ENCODE measurements around the gene DBNDD1.
"Not testable (repeated sequence)": the region's sequence is repeated elsewhere in the genome, so short reads cannot be mapped to it uniquely, and the experiment has no call there.

DBNDD1 gene, protein sequence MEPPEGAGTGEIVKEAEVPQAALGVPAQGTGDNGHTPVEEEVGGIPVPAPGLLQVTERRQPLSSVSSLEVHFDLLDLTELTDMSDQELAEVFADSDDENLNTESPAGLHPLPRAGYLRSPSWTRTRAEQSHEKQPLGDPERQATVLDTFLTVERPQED

GRCh38 chr16:90018652-90019542, at the start of gene DBNDD1:
DBNDD1 (minus strand) TSS chr16:90019456; CDS start chr16:90019341, 115 bp downstream.
- ChIA-PET CTCF (no interaction called here), POLR2A (interaction anchor here (0.9 to 1.6 kb wide), 7 partner anchors 10 to 146 kb away, joined by 3 to 8 read pairs (median 3); partner anchors contain the start of gene TCF25)
- no peak for DNase-seq (ENCODE audit: extremely low spot score)
- TF ChIP-seq HDGF (IDR thresholded peaks at IDR 0.05; ENCODE audit: borderline replicate concordance) (no peak), LEF1 (IDR thresholded peaks at IDR 0.05; ENCODE audit: borderline replicate concordance) (no peak), FOXK2 (IDR thresholded peaks at IDR 0.05) (no peak), ZNF384 (IDR thresholded peaks at IDR 0.05) (no peak), SUZ12 (IDR thresholded peaks at IDR 0.05) (no peak), ARNT (IDR thresholded peaks at IDR 0.05) (no peak), TARDBP (IDR thresholded peaks at IDR 0.05) (no peak), ELF4 (IDR thresholded peaks at IDR 0.05) (no peak), FOXA1 (IDR thresholded peaks at IDR 0.05) (no peak), NFRKB (IDR thresholded peaks at IDR 0.05) (no peak), BHLHE40 (IDR thresholded peaks at IDR 0.05; ENCODE audit: borderline replicate concordance) (no peak), SP1 (IDR thresholded peaks at IDR 0.05) (no peak), FOXM1 (IDR thresholded peaks at IDR 0.05; ENCODE audit: borderline replicate concordance) (no peak), PKNOX1 (IDR thresholded peaks at IDR 0.05) (no peak), CTBP1 (IDR thresholded peaks at IDR 0.05; ENCODE audit: borderline replicate concordance) (no peak), L3MBTL2 (conservative IDR thresholded peaks at IDR 0.05) (no peak)

GRCh38 chr16:90061437-90061836, 42.2 kb upstream of the DBNDD1 start:
- ChIA-PET POLR2A (no interaction called here), CTCF (no interaction called here)
- DNase-seq (ENCODE audit: extremely low spot score) = no peak
- no peak for TF ChIP-seq ELF4 (IDR thresholded peaks at IDR 0.05)
- TF ChIP-seq TARDBP (IDR thresholded peaks at IDR 0.05) = no peak
- no peak for TF ChIP-seq BHLHE40 (IDR thresholded peaks at IDR 0.05; ENCODE audit: borderline replicate concordance)
- no peak for TF ChIP-seq FOXA1 (IDR thresholded peaks at IDR 0.05)
- no peak for TF ChIP-seq FOXK2 (IDR thresholded peaks at IDR 0.05)
- no peak for TF ChIP-seq PKNOX1 (IDR thresholded peaks at IDR 0.05)
- no peak for TF ChIP-seq ARNT (IDR thresholded peaks at IDR 0.05)
- no peak for TF ChIP-seq SUZ12 (IDR thresholded peaks at IDR 0.05)
- TF ChIP-seq LEF1 (IDR thresholded peaks at IDR 0.05; ENCODE audit: borderline replicate concordance) = no peak
- TF ChIP-seq HDGF (IDR thresholded peaks at IDR 0.05; ENCODE audit: borderline replicate concordance) = no peak
- TF ChIP-seq FOXM1 (IDR thresholded peaks at IDR 0.05; ENCODE audit: borderline replicate concordance) = no peak
- no peak for TF ChIP-seq L3MBTL2 (conservative IDR thresholded peaks at IDR 0.05)
- TF ChIP-seq NFRKB (IDR thresholded peaks at IDR 0.05) = no peak
- TF ChIP-seq SP1 (IDR thresholded peaks at IDR 0.05) = no peak
- no peak for TF ChIP-seq CTBP1 (IDR thresholded peaks at IDR 0.05; ENCODE audit: borderline replicate concordance)

DNA sequence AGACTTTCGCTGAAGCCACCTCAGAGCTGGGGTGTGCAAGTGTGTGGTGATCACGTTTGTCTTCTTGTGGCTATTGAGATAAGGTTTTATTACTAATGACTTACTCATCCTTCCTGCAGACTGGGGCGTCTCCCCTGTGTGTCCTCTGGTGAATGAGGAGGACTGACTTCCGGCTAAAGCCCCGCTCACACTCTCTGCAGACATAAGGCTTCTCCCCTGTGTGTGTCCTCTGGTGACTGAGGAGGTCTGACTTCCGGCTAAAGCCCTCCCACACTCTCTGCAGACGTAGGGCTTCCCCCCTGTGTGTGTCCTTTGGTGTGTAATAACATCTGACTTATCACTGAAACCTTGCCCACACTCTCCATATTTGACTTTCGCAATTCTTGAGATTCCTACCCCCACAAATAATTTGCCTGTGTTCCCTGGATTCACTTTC, 38.5 kb upstream of the DBNDD1 start:
- ChIA-PET CTCF (no interaction called here), POLR2A (no interaction called here)
- DNase-seq (ENCODE audit: extremely low spot score) = no peak
- TF ChIP-seq BHLHE40 (IDR thresholded peaks at IDR 0.05; ENCODE audit: borderline replicate concordance) (no peak), PKNOX1 (IDR thresholded peaks at IDR 0.05) (no peak), FOXA1 (IDR thresholded peaks at IDR 0.05) (no peak), FOXM1 (IDR thresholded peaks at IDR 0.05; ENCODE audit: borderline replicate concordance) (no peak), LEF1 (IDR thresholded peaks at IDR 0.05; ENCODE audit: borderline replicate concordance) (no peak), SUZ12 (IDR thresholded peaks at IDR 0.05) (no peak), L3MBTL2 (conservative IDR thresholded peaks at IDR 0.05) (no peak), CTBP1 (IDR thresholded peaks at IDR 0.05; ENCODE audit: borderline replicate concordance) (no peak), ARNT (IDR thresholded peaks at IDR 0.05) (no peak), TARDBP (IDR thresholded peaks at IDR 0.05) (no peak), ELF4 (IDR thresholded peaks at IDR 0.05) (no peak), SP1 (IDR thresholded peaks at IDR 0.05) (no peak), FOXK2 (IDR thresholded peaks at IDR 0.05) (no peak), NFRKB (IDR thresholded peaks at IDR 0.05) (no peak), HDGF (IDR thresholded peaks at IDR 0.05; ENCODE audit: borderline replicate concordance) (no peak), ZNF384 (IDR thresholded peaks at IDR 0.05) (no peak)

DNA sequence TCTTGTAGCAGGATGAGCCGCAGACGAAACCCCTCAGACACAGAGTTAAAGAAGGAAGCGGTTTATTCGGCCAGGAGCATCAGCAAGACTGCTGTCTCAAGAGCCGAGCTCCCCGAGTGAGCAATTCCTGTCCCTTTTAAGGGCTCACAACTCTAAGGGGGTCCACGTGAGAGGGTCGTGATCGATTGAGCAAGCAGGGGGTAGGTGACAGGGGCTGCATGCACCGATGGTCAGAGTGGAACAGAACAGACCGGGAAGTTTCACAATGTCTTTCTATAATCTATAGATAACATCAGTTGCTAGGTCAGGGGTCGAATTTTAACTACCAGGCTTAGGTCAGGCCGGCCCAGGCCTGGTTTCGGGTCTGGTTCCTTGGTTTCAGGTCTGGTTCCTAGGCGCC, 37.3 kb upstream of the DBNDD1 start:
- CTCF ChIA-PET; DNase-seq (ENCODE audit: extremely low spot score); POLR2A ChIA-PET: not testable (repeated sequence)

GRCh38 chr16:90055371-90055770, 36.1 kb upstream of the DBNDD1 start:
- DNase-seq (ENCODE audit: extremely low spot score) = no peak
- ChIA-PET CTCF (no interaction called here), POLR2A (no interaction called here)
- TF ChIP-seq CTBP1 (IDR thresholded peaks at IDR 0.05; ENCODE audit: borderline replicate concordance) (no peak), FOXK2 (IDR thresholded peaks at IDR 0.05) (no peak), PKNOX1 (IDR thresholded peaks at IDR 0.05) (no peak), BHLHE40 (IDR thresholded peaks at IDR 0.05; ENCODE audit: borderline replicate concordance) (no peak), L3MBTL2 (conservative IDR thresholded peaks at IDR 0.05) (no peak), TARDBP (IDR thresholded peaks at IDR 0.05) (no peak), FOXM1 (IDR thresholded peaks at IDR 0.05; ENCODE audit: borderline replicate concordance) (no peak), LEF1 (IDR thresholded peaks at IDR 0.05; ENCODE audit: borderline replicate concordance) (no peak), ARNT (IDR thresholded peaks at IDR 0.05) (no peak), SP1 (IDR thresholded peaks at IDR 0.05) (no peak), ELF4 (IDR thresholded peaks at IDR 0.05) (no peak), HDGF (IDR thresholded peaks at IDR 0.05; ENCODE audit: borderline replicate concordance) (no peak), ZNF384 (IDR thresholded peaks at IDR 0.05) (no peak), FOXA1 (IDR thresholded peaks at IDR 0.05) (no peak), NFRKB (IDR thresholded peaks at IDR 0.05) (no peak), SUZ12 (IDR thresholded peaks at IDR 0.05) (no peak)
